ENCODE results near the gene SLC6A8.

Gene SLC6A8

DNA sequence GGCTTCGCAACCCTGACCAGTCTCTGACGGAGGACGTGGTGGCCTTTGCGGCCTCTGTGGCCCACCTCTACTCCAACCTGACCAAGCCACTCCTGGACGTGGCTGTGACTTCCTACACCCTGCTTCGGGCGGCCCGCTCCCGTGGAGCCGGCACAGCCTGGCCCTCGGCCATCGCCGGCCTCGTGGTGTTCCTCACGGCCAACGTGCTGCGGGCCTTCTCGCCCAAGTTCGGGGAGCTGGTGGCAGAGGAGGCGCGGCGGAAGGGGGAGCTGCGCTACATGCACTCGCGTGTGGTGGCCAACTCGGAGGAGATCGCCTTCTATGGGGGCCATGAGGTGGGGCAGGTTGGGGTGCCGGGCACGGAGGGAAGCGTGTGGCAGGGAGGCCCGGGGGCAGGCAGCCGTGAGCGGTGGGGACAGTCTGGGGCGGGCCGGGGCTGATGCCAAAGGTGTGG is 38.1 kb downstream of the SLC6A8 start:
- TF ChIP-seq GATA3 (IDR thresholded peaks at IDR 0.05; ENCODE audit: low read depth, low read length) (no peak), GATA2 (IDR thresholded peaks at IDR 0.05; ENCODE audit: low read depth, low read length) (no peak)

GRCh38 chrX:153726286-153727122 is 38.8 kb downstream of the SLC6A8 start:
- TF ChIP-seq GATA3 (IDR thresholded peaks at IDR 0.05; ENCODE audit: low read depth, low read length) (no peak), GATA2 (IDR thresholded peaks at IDR 0.05; ENCODE audit: low read depth, low read length) (no peak)

GRCh38 chrX:153727123-153727931 is 39.6 kb downstream of the SLC6A8 start:
- TF ChIP-seq GATA3 (IDR thresholded peaks at IDR 0.05; ENCODE audit: low read depth, low read length) (no peak), GATA2 (IDR thresholded peaks at IDR 0.05; ENCODE audit: low read depth, low read length) (no peak)

DNA sequence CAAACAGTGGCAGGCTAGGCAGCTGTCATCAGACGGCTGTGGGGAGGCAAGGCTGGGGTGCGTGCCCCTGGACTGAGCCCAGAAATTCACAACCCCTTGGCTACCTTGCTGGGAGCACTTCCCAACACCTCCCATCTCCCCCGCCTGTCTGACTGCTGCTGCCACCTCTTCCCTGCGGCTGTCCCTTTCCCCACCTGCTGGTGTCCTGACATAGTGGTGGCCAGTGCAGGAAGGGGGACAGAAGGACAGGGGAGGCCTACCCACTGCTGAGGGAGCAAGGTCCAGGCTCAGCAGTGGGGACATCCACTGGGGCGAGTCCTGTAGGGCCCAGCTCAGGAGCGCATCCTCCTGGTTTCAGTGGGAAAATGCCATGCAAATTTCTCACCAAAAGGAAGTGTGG is 40.4 kb downstream of the SLC6A8 start:
- TF ChIP-seq GATA2 (IDR thresholded peaks at IDR 0.05; ENCODE audit: low read depth, low read length), result no peak
- TF ChIP-seq GATA3 (IDR thresholded peaks at IDR 0.05; ENCODE audit: low read depth, low read length), result no peak

DNA sequence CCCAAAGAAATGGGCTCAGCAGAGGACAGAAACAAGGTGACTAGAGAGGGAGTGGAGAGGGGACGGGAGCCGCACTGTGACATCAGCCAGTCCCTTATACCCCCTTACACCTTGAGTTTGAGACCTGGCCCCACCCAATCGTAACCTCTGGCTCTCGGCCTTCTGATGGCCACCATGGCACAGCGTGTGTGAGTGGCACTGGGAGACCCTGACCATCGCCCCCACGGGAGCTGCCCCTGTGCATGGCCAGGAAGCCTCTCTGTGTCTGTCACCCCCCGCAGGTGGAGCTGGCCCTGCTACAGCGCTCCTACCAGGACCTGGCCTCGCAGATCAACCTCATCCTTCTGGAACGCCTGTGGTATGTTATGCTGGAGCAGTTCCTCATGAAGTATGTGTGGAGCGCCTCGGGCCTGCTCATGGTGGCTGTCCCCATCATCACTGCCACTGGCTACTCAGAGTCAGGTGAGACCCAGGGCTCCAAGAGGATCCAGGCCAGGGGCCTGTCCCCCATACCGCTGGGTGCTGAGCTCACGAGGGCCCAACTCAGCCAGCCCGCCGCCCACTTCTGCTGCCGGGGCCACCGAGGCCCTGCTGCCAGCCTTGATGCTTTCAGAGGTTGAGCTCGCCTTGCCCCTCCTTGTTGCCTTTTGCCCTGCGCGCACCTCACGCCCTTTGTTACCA is 41.4 kb downstream of the SLC6A8 start:
- TF ChIP-seq GATA2 (IDR thresholded peaks at IDR 0.05; ENCODE audit: low read depth, low read length) (no peak), GATA3 (IDR thresholded peaks at IDR 0.05; ENCODE audit: low read depth, low read length) (no peak)

DNA sequence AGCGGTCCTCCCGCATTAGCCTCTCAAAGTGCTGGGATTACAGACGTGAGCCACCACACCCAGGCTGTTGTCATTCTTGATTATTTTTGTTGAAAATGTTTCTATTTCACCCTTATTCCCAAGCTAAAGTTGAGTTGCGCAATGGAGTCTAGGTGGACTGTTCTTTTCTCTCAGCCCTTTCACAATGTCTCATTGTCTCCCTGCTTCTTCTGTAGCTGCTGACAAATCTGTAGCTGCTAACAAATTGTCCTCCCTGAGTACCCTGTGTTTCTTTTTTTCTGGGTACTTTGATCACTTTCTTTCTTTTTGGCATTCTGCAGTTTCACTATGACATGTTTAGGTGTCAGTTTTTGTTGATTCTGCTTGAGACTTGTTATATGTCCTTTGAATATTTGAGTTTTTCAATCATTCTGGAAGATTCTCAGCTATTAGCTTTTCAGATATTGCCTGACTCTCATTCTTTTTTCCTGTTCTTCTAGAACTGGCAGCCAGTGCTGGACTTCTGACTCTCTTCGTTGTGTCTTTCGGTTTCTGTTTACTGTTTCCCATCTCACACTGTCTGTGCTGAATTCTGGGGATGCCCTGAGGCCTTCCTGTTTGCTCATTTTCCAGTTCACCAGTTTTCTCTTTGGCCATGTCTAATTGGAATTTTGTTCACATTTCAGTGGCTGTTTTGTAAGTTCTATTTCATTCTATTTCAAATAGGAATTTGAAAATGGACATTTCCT is 43.6 kb downstream of the SLC6A8 start:
- TF ChIP-seq GATA2 (IDR thresholded peaks at IDR 0.05; ENCODE audit: low read depth, low read length) (no peak), GATA3 (IDR thresholded peaks at IDR 0.05; ENCODE audit: low read depth, low read length) (no peak)

DNA sequence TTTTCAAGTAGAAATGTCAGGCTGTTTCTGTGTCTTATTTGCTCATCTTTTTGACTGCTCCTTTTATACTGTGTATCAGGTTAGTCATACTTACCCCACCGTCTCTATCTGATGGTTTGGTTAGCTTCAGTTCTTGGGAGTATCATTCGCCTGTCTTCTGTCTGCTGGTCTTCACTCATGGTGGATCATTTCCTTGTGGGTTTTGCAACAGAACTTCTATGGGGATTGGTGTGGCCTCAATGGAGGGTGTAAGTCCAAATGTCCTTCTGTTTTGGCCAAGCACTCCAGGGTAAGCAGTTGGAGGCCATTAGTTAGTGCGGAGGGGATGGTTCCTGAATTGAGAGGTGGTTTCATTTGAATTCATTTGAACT is 44.1 kb downstream of the SLC6A8 start:
- TF ChIP-seq GATA3 (IDR thresholded peaks at IDR 0.05; ENCODE audit: low read depth, low read length), result no peak
- TF ChIP-seq GATA2 (IDR thresholded peaks at IDR 0.05; ENCODE audit: low read depth, low read length), result no peak

DNA sequence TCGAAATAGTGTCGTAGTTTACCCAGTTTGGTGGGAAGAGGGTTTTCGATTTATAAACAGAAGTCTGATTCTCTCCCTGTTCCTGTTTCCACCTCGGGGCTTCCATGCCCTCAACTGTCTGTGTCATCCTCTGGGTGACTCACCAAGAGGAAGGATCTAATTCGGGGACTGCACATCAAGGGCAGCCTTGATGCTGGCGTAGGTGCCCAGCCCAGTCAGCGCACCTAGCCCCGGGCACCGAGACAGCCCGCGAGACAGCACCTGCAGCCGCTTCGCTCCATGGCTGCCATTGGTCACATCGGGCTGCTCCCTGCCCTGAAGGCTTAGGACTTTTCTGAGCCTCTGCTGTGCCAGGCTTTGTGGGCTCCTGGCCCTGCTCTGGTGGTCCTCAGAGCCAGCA is 44.7 kb downstream of the SLC6A8 start:
- TF ChIP-seq GATA2 (IDR thresholded peaks at IDR 0.05; ENCODE audit: low read depth, low read length) (no peak), GATA3 (IDR thresholded peaks at IDR 0.05; ENCODE audit: low read depth, low read length) (no peak)

DNA sequence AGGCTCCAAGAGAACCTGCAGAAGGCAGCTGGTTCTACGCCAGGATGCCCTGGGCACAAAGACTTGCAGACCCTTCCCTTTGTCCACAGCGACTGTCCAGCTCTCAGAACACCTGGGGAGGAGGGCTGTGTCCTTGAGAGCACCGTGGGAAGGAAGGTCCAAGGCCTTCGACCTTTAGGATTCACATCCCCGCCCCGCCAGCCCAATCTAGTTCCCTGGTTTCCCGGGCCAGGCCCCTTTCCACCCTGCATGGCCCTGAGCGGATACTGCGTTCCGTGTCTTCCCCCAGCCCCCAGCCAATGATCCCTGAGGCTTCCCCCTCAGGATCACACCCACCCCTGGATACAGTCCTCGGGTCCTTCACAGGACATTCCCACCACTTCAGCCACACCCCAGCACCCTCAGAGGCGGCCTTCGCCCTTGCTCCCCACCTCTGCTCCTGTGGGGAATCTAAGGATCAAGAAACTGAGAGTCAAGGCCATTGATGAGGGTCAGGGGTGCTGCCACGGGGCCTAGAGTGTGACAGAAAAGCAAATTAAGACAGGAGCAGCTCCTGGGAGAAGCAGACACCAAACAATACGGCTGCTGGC is 46.0 kb downstream of the SLC6A8 start:
- no peak for TF ChIP-seq GATA3 (IDR thresholded peaks at IDR 0.05; ENCODE audit: low read depth, low read length)
- TF ChIP-seq GATA2 (IDR thresholded peaks at IDR 0.05; ENCODE audit: low read depth, low read length), result no peak

DNA sequence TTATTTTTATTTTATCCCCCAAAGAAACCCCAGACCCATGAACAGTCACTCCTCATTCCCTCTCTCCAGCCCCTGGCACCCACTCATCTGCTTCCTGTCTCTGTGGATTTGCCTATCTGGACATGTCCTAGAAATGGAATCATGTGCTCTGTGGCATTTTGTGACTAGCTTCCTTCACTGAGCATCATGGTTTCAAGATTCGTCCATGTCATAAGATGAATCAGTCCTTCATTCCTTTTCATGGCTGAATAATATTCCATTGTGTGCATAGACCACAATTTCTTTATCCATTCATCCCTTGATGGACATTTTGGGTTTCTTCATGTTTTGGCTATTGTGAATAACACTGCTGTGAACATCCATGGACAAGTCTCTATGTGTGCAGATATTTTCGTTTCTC is 47.1 kb downstream of the SLC6A8 start:
- TF ChIP-seq GATA3 (IDR thresholded peaks at IDR 0.05; ENCODE audit: low read depth, low read length) (no peak), GATA2 (IDR thresholded peaks at IDR 0.05; ENCODE audit: low read depth, low read length) (no peak)

- TF ChIP-seq GATA2 (IDR thresholded peaks at IDR 0.05; ENCODE audit: low read depth, low read length) (no peak), GATA3 (IDR thresholded peaks at IDR 0.05; ENCODE audit: low read depth, low read length) (no peak)
Observed at GRCh38 chrX:153735274-153735673, 47.5 kb downstream of the SLC6A8 start.

DNA sequence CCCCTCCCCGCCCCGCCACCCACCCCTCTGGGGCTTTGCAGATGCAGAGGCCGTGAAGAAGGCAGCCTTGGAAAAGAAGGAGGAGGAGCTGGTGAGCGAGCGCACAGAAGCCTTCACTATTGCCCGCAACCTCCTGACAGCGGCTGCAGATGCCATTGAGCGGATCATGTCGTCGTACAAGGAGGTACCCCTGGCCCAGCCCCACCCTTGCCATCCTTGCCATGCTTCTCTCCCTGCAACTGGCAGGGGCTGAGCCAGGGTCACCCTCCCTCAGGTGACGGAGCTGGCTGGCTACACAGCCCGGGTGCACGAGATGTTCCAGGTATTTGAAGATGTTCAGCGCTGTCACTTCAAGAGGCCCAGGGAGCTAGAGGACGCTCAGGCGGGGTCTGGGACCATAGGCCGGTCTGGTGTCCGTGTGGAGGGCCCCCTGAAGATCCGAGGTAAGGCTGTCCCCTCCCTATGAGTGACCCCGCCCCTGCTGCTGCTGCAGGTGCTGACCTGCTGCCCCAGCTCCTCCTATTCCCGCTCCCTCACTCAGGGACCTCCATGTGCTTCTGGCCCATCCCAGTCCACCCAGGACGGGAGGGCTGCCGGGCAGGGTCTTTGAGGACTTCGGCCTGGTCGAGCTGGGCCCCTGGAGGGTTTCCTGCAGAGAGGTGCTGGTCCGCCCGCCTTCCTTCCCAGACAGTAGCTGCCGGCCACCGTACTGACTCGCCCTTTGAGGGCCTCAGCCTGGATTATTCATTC is 48.5 kb downstream of the SLC6A8 start:
- TF ChIP-seq GATA2 (IDR thresholded peaks at IDR 0.05; ENCODE audit: low read depth, low read length), result no peak
- no peak for TF ChIP-seq GATA3 (IDR thresholded peaks at IDR 0.05; ENCODE audit: low read depth, low read length)

All from SH-SY5Y (cell line).